D721Med (cell line): ENCODE data around the gene OR4F15.

ENCODE experiments used
- DNase-seq: peaks from one replicate; pipeline ENCODE4 v3.0.0; 2011; ENCODE audit warnings: low spot score; ENCODE audit not compliant: insufficient read length
- FAIRE-seq: peaks from 2 replicates; lab custom pipeline; 2011; peaks lifted over from hg19 to GRCh38; lab: Jason Lieb, UNC
- TF ChIP-seq, protein P1 (sequence below): IDR thresholded peaks from 2 replicates; pipeline ENCODE4 v1.5.1; 2012; ENCODE audit warnings: mild to moderate bottlenecking, control low read depth; ENCODE audit not compliant: insufficient read depth; ENCODE audit errors: missing control alignments

Gene OR4F15

DNA sequence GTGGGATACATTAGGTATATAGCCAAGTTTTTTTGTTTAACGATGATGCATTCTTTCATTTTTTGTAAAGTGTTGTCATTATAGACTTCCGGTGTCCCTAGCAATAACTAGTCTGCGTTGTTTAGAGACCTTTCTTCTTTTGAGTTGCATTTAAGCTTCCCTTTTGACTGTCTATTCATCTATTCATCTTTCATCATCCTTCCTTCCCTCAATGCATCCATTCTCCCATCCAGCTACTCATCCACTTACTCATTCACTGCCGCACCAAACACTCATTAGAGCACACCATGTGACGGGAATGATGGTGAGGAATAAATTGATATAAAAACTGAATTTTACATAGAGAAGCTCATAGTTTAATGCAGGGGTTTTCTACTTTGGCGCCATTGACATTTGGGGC, 32.9 kb downstream of the OR4F15 start:
- FAIRE-seq (no peak), DNase-seq (no peak)
- TF ChIP-seq, protein P1, sequence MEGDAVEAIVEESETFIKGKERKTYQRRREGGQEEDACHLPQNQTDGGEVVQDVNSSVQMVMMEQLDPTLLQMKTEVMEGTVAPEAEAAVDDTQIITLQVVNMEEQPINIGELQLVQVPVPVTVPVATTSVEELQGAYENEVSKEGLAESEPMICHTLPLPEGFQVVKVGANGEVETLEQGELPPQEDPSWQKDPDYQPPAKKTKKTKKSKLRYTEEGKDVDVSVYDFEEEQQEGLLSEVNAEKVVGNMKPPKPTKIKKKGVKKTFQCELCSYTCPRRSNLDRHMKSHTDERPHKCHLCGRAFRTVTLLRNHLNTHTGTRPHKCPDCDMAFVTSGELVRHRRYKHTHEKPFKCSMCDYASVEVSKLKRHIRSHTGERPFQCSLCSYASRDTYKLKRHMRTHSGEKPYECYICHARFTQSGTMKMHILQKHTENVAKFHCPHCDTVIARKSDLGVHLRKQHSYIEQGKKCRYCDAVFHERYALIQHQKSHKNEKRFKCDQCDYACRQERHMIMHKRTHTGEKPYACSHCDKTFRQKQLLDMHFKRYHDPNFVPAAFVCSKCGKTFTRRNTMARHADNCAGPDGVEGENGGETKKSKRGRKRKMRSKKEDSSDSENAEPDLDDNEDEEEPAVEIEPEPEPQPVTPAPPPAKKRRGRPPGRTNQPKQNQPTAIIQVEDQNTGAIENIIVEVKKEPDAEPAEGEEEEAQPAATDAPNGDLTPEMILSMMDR: no peak

DNA sequence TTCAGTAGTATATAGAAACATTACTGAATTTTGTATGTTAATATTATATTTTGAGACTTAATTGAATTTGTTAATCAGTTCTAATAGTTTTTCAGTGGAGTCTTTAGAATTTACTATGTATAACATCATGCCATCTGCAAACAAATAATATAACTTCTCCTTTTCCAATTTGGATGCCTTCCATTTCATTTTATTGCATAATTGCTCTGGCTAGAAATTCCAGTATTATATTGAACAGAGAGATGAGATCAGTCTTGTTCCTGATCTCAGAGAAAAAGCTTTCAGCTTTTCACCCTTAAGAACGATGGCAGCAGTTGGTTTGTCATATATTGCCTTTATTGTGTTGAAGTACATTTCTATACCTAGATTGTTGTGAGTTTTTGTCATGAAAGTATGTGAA, 40.4 kb downstream of the OR4F15 start:
- TF ChIP-seq, protein P1: no peak
- FAIRE-seq (no peak), DNase-seq (no peak)
